IMR-90 (cell line): ENCODE measurements around the gene BANP. TPM values are rescaled to one million over a fixed set of nuclear protein-coding genes. Genes with fewer than 3 reads are reported as not detected.

Experiments used
- ATAC-seq: fragments of 200-7000 bp; cut with Tn5 transposase; 2 replicates; pipeline ENCODE4 v1.9.1; 2020; ENCODE audit warnings: low read depth, mild to moderate bottlenecking, moderate library complexity
- BruUV-seq: library from RNA; stranded (reverse); fragments of 400-500 nt; replicated peaks from 2 replicates; lab custom pipeline; 2021; lab: Mats Ljungman, UMichigan
- CTCF ChIA-PET: fragments of 300-600 bp; formaldehyde crosslinking; extraction: SDS; loops from one replicate; lab custom pipeline; 2021; ENCODE audit warnings: antibody characterized with exemption; lab: Yijun Ruan, JAX
- POLR2A ChIA-PET: fragments of 300-600 bp; sonication (Branson Sonifier 250); formaldehyde crosslinking; loops from one replicate; lab custom pipeline; 2022; ENCODE audit warnings: antibody characterized with exemption; ENCODE audit not compliant: unreplicated experiment; lab: Charles Lee
- DNase-seq: peaks from one replicate; pipeline ENCODE4 v3.0.0; 2013
- H2AFZ ChIP-seq: replicated peaks from 2 replicates; pipeline ENCODE3; 2013; ENCODE audit warnings: low read length, mild to moderate bottlenecking; ENCODE audit not compliant: poor library complexity
- H2AK5ac ChIP-seq: 2 replicates; pipeline ENCODE4 v1.6.1; 2013; ENCODE audit warnings: low read depth, low read length, inconsistent platforms
- H2AK9ac ChIP-seq: replicated peaks from 2 replicates; pipeline ENCODE3; 2013; ENCODE audit warnings: mild to moderate bottlenecking, low read depth, low read length, moderate library complexity; ENCODE audit not compliant: poor library complexity
- H2BK120ac ChIP-seq: 2 replicates; pipeline ENCODE4 v1.6.1; 2013; ENCODE audit warnings: low read depth, low read length, inconsistent platforms
- H2BK15ac ChIP-seq: 3 replicates; pipeline ENCODE4 v1.6.1; 2013; ENCODE audit warnings: low read depth, low read length, inconsistent platforms
- H2BK20ac ChIP-seq: 2 replicates; pipeline ENCODE4 v1.6.1; 2013; ENCODE audit warnings: low read depth, mild to moderate bottlenecking, inconsistent platforms, low read length, moderate library complexity
- H2BK5ac ChIP-seq: 2 replicates; pipeline ENCODE4 v1.6.1; 2013; ENCODE audit warnings: mild to moderate bottlenecking, low read depth, low read length, inconsistent platforms; ENCODE audit not compliant: poor library complexity, severe bottlenecking
- H3K14ac ChIP-seq: replicated peaks from 2 replicates; pipeline ENCODE4 v1.6.1; 2013; ENCODE audit warnings: low read depth, low read length, inconsistent platforms
- H3K18ac ChIP-seq: 2 replicates; pipeline ENCODE4 v1.6.1; 2013; ENCODE audit warnings: low read depth, low read length, control low read depth
- H3K23ac ChIP-seq: 2 replicates; pipeline ENCODE4 v1.6.1; 2013; ENCODE audit warnings: low read depth, low read length, inconsistent platforms
- H3K27ac ChIP-seq: 2 replicates; pipeline ENCODE4 v1.5.1; 2013; ENCODE audit warnings: mild to moderate bottlenecking, control low read depth, low read length; ENCODE audit not compliant: insufficient read depth
- H3K27me3 ChIP-seq: 2 replicates; pipeline ENCODE4 v1.6.1; 2013; ENCODE audit warnings: low read length; ENCODE audit not compliant: control insufficient read depth, insufficient read depth
- H3K36me3 ChIP-seq: 2 replicates; pipeline ENCODE4 v1.6.1; 2013; ENCODE audit warnings: low read length, mixed read lengths; ENCODE audit not compliant: control insufficient read depth, insufficient read depth
- H3K4ac ChIP-seq: 2 replicates; pipeline ENCODE4 v1.6.1; 2013; ENCODE audit warnings: low read depth, low read length, inconsistent platforms
- H3K4me1 ChIP-seq: 2 replicates; pipeline ENCODE4 v1.6.1; 2013; ENCODE audit warnings: low read length, mixed read lengths; ENCODE audit not compliant: control insufficient read depth, insufficient read depth
- H3K4me2 ChIP-seq: 2 replicates; pipeline ENCODE4 v1.6.1; 2013; ENCODE audit warnings: low read depth, mild to moderate bottlenecking, control low read depth, low read length, moderate library complexity
- H3K4me3 ChIP-seq: 2 replicates; pipeline ENCODE4 v1.5.1; 2013; ENCODE audit warnings: low read depth, mild to moderate bottlenecking, control low read depth, low read length, moderate library complexity; ENCODE audit not compliant: insufficient read depth
- H3K56ac ChIP-seq: 2 replicates; pipeline ENCODE4 v1.6.1; 2013; ENCODE audit warnings: low read length, inconsistent platforms; ENCODE audit not compliant: insufficient read depth; ENCODE audit errors: extremely low read depth
- H3K79me1 ChIP-seq, 2 experiments: 2 replicates each; pipeline ENCODE4 v1.6.1; 2013; ENCODE audit warnings: low read length in 2 of 2, inconsistent platforms in 1 of 2, low read depth in 1 of 2
- H3K9ac ChIP-seq: 2 replicates; pipeline ENCODE4 v1.6.1; 2013; ENCODE audit warnings: low read depth, low read length, control low read depth
- H3K9me1 ChIP-seq: 2 replicates; pipeline ENCODE4 v1.6.1; 2013; ENCODE audit warnings: low read length, inconsistent platforms; ENCODE audit not compliant: insufficient read depth
- H3K9me3 ChIP-seq: 2 replicates; pipeline ENCODE4 v1.6.1; 2013; ENCODE audit warnings: low read length; ENCODE audit not compliant: control insufficient read depth, insufficient read depth
- H4K20me1 ChIP-seq: 2 replicates; pipeline ENCODE4 v1.6.1; 2013; ENCODE audit warnings: low read length, inconsistent platforms; ENCODE audit not compliant: insufficient read depth
- H4K5ac ChIP-seq: 2 replicates; pipeline ENCODE4 v1.6.1; 2013; ENCODE audit warnings: mild to moderate bottlenecking, low read depth, low read length, control low read depth
- H4K8ac ChIP-seq, 2 experiments: 2 replicates each; pipeline ENCODE4 v1.6.1; 2013; ENCODE audit warnings: low read depth in 2 of 2, low read length in 2 of 2, control low read depth in 1 of 2, inconsistent platforms in 1 of 2
- H4K91ac ChIP-seq: 2 replicates; pipeline ENCODE4 v1.6.1; 2013; ENCODE audit warnings: low read depth, low read length, inconsistent platforms; ENCODE audit not compliant: insufficient read depth
- BHLHE40 ChIP-seq: fragments of 150-350 bp; IDR thresholded peaks from 2 replicates; pipeline ENCODE4 v1.6.1; 2016; ENCODE audit warnings: mild to moderate bottlenecking, low read depth, low read length
- CHD1 ChIP-seq: IDR thresholded peaks from 2 replicates; pipeline ENCODE4 v1.6.1; 2012; ENCODE audit warnings: low read depth, low read length, improper control_type of control experiment
- CTCF ChIP-seq: conservative IDR thresholded peaks from 2 replicates; pipeline ENCODE4 v1.5.1; 2012; ENCODE audit warnings: mild to moderate bottlenecking, low read depth, low read length, improper control_type of control experiment
- ELK1 ChIP-seq: fragments of 150-350 bp; IDR thresholded peaks from 2 replicates; pipeline ENCODE4 v1.6.1; 2016; ENCODE audit warnings: low read depth, mild to moderate bottlenecking, low read length, moderate library complexity, borderline replicate concordance
- FOS ChIP-seq: fragments of 150-350 bp; IDR thresholded peaks from 2 replicates; pipeline ENCODE4 v1.6.1; 2016; ENCODE audit warnings: low read depth, low read length
- MAFK ChIP-seq: IDR thresholded peaks from 2 replicates; pipeline ENCODE4 v1.6.1; 2012; ENCODE audit warnings: low read depth, low read length, improper control_type of control experiment
- MAZ ChIP-seq: IDR thresholded peaks from 2 replicates; pipeline ENCODE4 v1.6.1; 2012; ENCODE audit warnings: low read depth, mild to moderate bottlenecking, low read length, improper control_type of control experiment, moderate library complexity, borderline replicate concordance
- NFE2L2 ChIP-seq: fragments of 150-350 bp; IDR thresholded peaks from 2 replicates; pipeline ENCODE4 v1.6.1; 2016; ENCODE audit warnings: low read depth, mild to moderate bottlenecking, low read length
- POLR2A ChIP-seq: IDR thresholded peaks from 2 replicates; pipeline ENCODE4 v1.6.1; 2012; ENCODE audit warnings: mild to moderate bottlenecking, low read depth, low read length
- RAD21 ChIP-seq: IDR thresholded peaks from 2 replicates; pipeline ENCODE4 v1.6.1; 2012; ENCODE audit warnings: low read length, improper control_type of control experiment
- RCOR1 ChIP-seq: IDR thresholded peaks from 2 replicates; pipeline ENCODE4 v1.6.1; 2012; ENCODE audit warnings: mild to moderate bottlenecking, low read length, improper control_type of control experiment; ENCODE audit not compliant: insufficient replicate concordance
- RFX5 ChIP-seq: IDR thresholded peaks from 2 replicates; pipeline ENCODE4 v1.8.0; 2012; ENCODE audit warnings: low read depth, mild to moderate bottlenecking, low read length, moderate library complexity
- SMC3 ChIP-seq: fragments of 150-350 bp; IDR thresholded peaks from 2 replicates; pipeline ENCODE4 v1.6.1; 2016; ENCODE audit warnings: low read depth, mild to moderate bottlenecking, antibody characterized with exemption, low read length, moderate library complexity
- USF2 ChIP-seq: fragments of 150-350 bp; IDR thresholded peaks from 2 replicates; pipeline ENCODE4 v1.6.1; 2017; ENCODE audit warnings: mild to moderate bottlenecking, antibody characterized with exemption, low read length, low read depth
- WGBS, 2 experiments: methylation state at CpG; one replicate each; pipeline versions ENCODE4 v1.1.5 to v1.1.7; 2013; ENCODE audit warnings: missing lambda C conversion rate in 2 of 2; ENCODE audit not compliant: insufficient read length in 1 of 2; ENCODE audit errors: extremely low coverage in 2 of 2; 5-methylcytosine and 5-hydroxymethylcytosine counted together
- dilution Hi-C: fragments of 300-500 bp; cut with HindIII; formaldehyde crosslinking; loops from one replicate; pipeline ENCODE4 v1.14.3; 2018; ENCODE audit warnings: low sequenced_read_pairs; ENCODE audit not compliant: unreplicated experiment
- in situ Hi-C: fragments of 300-500 bp; cut with MboI; formaldehyde crosslinking; loops from 3 replicates; pipeline ENCODE4 v1.14.3; 2019; ENCODE audit warnings: low sequenced_read_pairs, inconsistent platforms, mixed read lengths
- intact Hi-C: fragments of 100-400 bp; cut with micrococcal nuclease; formaldehyde crosslinking; loops from 2 replicates; pipeline ENCODE4 v1.10.0; 2022
- polyA plus RNA-seq, 3 experiments: library from polyadenylated mRNA; depleted of rRNA; stranded (reverse); fragments of >200 nt; gene quantifications; 2 replicates each; pipeline ENCODE4 v1.2.3, GENCODE V29; 2012; ENCODE audit warnings: low replicate concordance in 1 of 3
- total RNA-seq: library from RNA; depleted of rRNA; stranded (reverse); fragments of >200 nt; gene quantifications from 2 replicates; pipeline ENCODE4 v1.2.3, GENCODE V29; 2012

The BANP gene
- total and polyA plus RNA-seq, 2 of the 4 experiments (the other 2 are of a cell fraction), result 17.4 to 17.9 TPM

GRCh38 chr16:88002749-88003148, 51.5 kb downstream of the BANP start:
- H2BK120ac ChIP-seq, result no peak overlapping the region
- H3K9me1 ChIP-seq, result no peaks in the 10 kb centered on the region; the same call in 1 of the 2 replicates
- intact Hi-C loops, result no loop called here
- CTCF ChIA-PET, result interaction anchor here (0.9 kb wide), 1 partner anchor 9 kb away, joined by 3 read pairs; no protein-coding TSS in a partner anchor
- no peak overlapping the region for H3K23ac ChIP-seq
- no peaks in the 10 kb centered on the region for H3K27me3 ChIP-seq
- TF ChIP-seq MAZ, result no peak
- TF ChIP-seq CHD1, result no peak
- TF ChIP-seq NFE2L2, result no peak
- TF ChIP-seq ELK1, result no peak
- TF ChIP-seq MAFK, result no peak
- TF ChIP-seq POLR2A, result no peak
- no peak for TF ChIP-seq SMC3
- TF ChIP-seq FOS, result no peak
- no peak for TF ChIP-seq USF2
- no peak for TF ChIP-seq CTCF
- no peak for TF ChIP-seq RAD21
- TF ChIP-seq RFX5, result no peak
- no peak for TF ChIP-seq BHLHE40
- TF ChIP-seq RCOR1, result no peak
- no peak overlapping the region for H4K91ac ChIP-seq
- H2AFZ ChIP-seq, result no peak overlapping the region
- in situ Hi-C loops, result no loop called here
- H4K8ac ChIP-seq, result no peak overlapping the region
- no peak overlapping the region for H2BK15ac ChIP-seq
- no TSS peak for BruUV-seq
- no peak overlapping the region for H3K9ac ChIP-seq
- H3K18ac ChIP-seq, result no peak overlapping the region
- no peaks in the 10 kb centered on the region for H3K9me3 ChIP-seq
- H4K20me1 ChIP-seq, result peaks cover 12% of the 10 kb centered on the region; the same call in 1 of the 2 replicates
- peaks cover 0 to 28% of the 10 kb centered on the region in 2 experiments; a peak in 2 of 4 replicates for H3K79me1 ChIP-seq
- peaks cover 11% of the 10 kb centered on the region; the same call in 1 of the 2 replicates for H3K36me3 ChIP-seq
- no peak overlapping the region for H2BK5ac ChIP-seq
- no peak overlapping the region for H2AK5ac ChIP-seq
- no peak overlapping the region for H3K4me2 ChIP-seq
- H3K27ac ChIP-seq, result no peak overlapping the region
- POLR2A ChIA-PET, result no interaction called here
- no peak overlapping the region for H3K56ac ChIP-seq
- no peak overlapping the region for H2AK9ac ChIP-seq
- no peak overlapping the region for H3K14ac ChIP-seq
- DNase-seq (no peak), ATAC-seq (no peak)
- H2BK20ac ChIP-seq, result no peak overlapping the region
- H3K4me1 ChIP-seq, result no peaks in the 10 kb centered on the region
- no peak overlapping the region for H3K4me3 ChIP-seq
- dilution Hi-C loops, result no loop called here
- no CpG with 5 or more reads among the region's 4 CpGs for WGBS, 2 experiments
- H3K4ac ChIP-seq, result no peak overlapping the region
- H4K5ac ChIP-seq, result no peak overlapping the region
